Stomach (tissue), 4 donors: Measurements from ENCODE around the gene ZNF324.

ENCODE experiments used
- EP300 ChIP-seq: sonication (generic); formaldehyde crosslinking; IDR thresholded peaks from one replicate; pipeline ENCODE4 v1.6.1; 2017; ENCODE audit warnings: antibody characterized with exemption
- POLR2A ChIP-seq, 4 donors: fragments of 450-650 bp; IDR thresholded peaks; one replicate each; pipeline ENCODE4 v1.6.1; 2016; ENCODE audit warnings: antibody characterized with exemption in 4 of 4, control low read depth in 2 of 4, mild to moderate bottlenecking in 1 of 4, moderate library complexity in 1 of 4
- POLR2AphosphoS5 ChIP-seq, 3 donors: sonication (generic); formaldehyde crosslinking; IDR thresholded peaks; one replicate each; pipeline ENCODE4 v1.6.1; 2016; ENCODE audit warnings: antibody characterized with exemption in 3 of 3
- TF ChIP-seq, protein P1 (sequence below), 7 experiments: fragments of 450-650 bp in 4 of 7; fragments of 200-600 bp in 3 of 7; sonication (generic) in 3 of 7; IDR thresholded peaks; one replicate each; pipeline ENCODE4 v1.5.1; 2016 to 2019; ENCODE audit warnings: antibody characterized with exemption in 7 of 7, control low read depth in 2 of 7, mild to moderate bottlenecking in 1 of 7

GRCh38 chr19:58510084-58510862 lies 43.4 kb downstream of the ZNF324 start:
- TF ChIP-seq EP300 = no peak
- TF ChIP-seq, protein P1, sequence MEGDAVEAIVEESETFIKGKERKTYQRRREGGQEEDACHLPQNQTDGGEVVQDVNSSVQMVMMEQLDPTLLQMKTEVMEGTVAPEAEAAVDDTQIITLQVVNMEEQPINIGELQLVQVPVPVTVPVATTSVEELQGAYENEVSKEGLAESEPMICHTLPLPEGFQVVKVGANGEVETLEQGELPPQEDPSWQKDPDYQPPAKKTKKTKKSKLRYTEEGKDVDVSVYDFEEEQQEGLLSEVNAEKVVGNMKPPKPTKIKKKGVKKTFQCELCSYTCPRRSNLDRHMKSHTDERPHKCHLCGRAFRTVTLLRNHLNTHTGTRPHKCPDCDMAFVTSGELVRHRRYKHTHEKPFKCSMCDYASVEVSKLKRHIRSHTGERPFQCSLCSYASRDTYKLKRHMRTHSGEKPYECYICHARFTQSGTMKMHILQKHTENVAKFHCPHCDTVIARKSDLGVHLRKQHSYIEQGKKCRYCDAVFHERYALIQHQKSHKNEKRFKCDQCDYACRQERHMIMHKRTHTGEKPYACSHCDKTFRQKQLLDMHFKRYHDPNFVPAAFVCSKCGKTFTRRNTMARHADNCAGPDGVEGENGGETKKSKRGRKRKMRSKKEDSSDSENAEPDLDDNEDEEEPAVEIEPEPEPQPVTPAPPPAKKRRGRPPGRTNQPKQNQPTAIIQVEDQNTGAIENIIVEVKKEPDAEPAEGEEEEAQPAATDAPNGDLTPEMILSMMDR (IDR thresholded peaks at IDR 0.05) = no peak
- no peak for TF ChIP-seq POLR2AphosphoS5 (IDR thresholded peaks at IDR 0.05)
- no peak for TF ChIP-seq POLR2A (IDR thresholded peaks at IDR 0.05)
